Smooth muscle cell of the brain vasculature (primary cell): ENCODE results near the gene SLAMF8.

Experiments used
- DNase-seq: peaks from one replicate; pipeline ENCODE4 v3.0.0-alpha.2; 2012; ENCODE audit warnings: low read depth, low spot score

SLAMF8 gene

GRCh38 chr1:159870704-159871103 is 44.0 kb downstream of the SLAMF8 start:
- DNase-seq, result no peak

GRCh38 chr1:159872891-159873290 is 46.2 kb downstream of the SLAMF8 start:
- DNase-seq, result no peak

GRCh38 chr1:159873530-159874143 is 47.0 kb downstream of the SLAMF8 start:
- no peak for DNase-seq

- no peak for DNase-seq
Measured at GRCh38 chr1:159877695-159878444, 51.2 kb downstream of the SLAMF8 start.

GRCh38 chr1:159879136-159879535 is 52.5 kb downstream of the SLAMF8 start:
- DNase-seq, result no peak

- no peak for DNase-seq
Measured at GRCh38 chr1:159879977-159880376, 53.3 kb downstream of the SLAMF8 start.

- DNase-seq, result no peak
Measured at GRCh38 chr1:159880430-159880829, 53.8 kb downstream of the SLAMF8 start.

- peak; percentile 97 for DNase-seq
Measured at GRCh38 chr1:159881622-159882526, 55.2 kb downstream of the SLAMF8 start.

- DNase-seq, result no peak
Measured at GRCh38 chr1:159882527-159882862, 55.8 kb downstream of the SLAMF8 start.

GRCh38 chr1:159883134-159883533 is 56.5 kb downstream of the SLAMF8 start:
- DNase-seq, result no peak

- no peak for DNase-seq
Measured at GRCh38 chr1:159884296-159884695, 57.6 kb downstream of the SLAMF8 start.
